HFF-Myc (cell line): ENCODE data around the gene HPS1.

Source experiments
- DNase-seq: peaks from one replicate; pipeline ENCODE4 v3.0.0-alpha.2; 2011; ENCODE audit warnings: low read depth; ENCODE audit errors: extremely low read depth
- H3K4me3 ChIP-seq: replicated peaks from 2 replicates; pipeline ENCODE4 v1.5.1; 2011; ENCODE audit warnings: low read depth, mild to moderate bottlenecking, control low read depth, low read length
- CTCF ChIP-seq: IDR thresholded peaks from 2 replicates; pipeline ENCODE4 v1.5.1; 2012; ENCODE audit warnings: mild to moderate bottlenecking, low read depth, low read length, control low read depth; ENCODE audit errors: missing control alignments

HPS1 gene

GRCh38 chr10:98433881-98434732, 12.6 kb downstream of the HPS1 start:
- DNase-seq: no peak
- H3K4me3 ChIP-seq: no peak overlapping the region
- no peak for TF ChIP-seq CTCF

- DNase-seq: no peak
- no peak for TF ChIP-seq CTCF
- no peak overlapping the region for H3K4me3 ChIP-seq
These were observed 13.4 kb downstream of the HPS1 start for GRCh38 chr10:98433371-98433770.

GRCh38 chr10:98432330-98432729, 14.4 kb downstream of the HPS1 start:
- no peak for DNase-seq
- no peak for TF ChIP-seq CTCF
- H3K4me3 ChIP-seq: no peak overlapping the region

GRCh38 chr10:98431016-98431415, 15.7 kb downstream of the HPS1 start:
- TF ChIP-seq CTCF: no peak
- no peak overlapping the region for H3K4me3 ChIP-seq
- DNase-seq: no peak

- TF ChIP-seq CTCF: no peak
- H3K4me3 ChIP-seq: no peak overlapping the region
- DNase-seq: no peak
These were observed 16.3 kb downstream of the HPS1 start for GRCh38 chr10:98430427-98430826.

GRCh38 chr10:98429320-98430072, 17.2 kb downstream of the HPS1 start:
- no peak for TF ChIP-seq CTCF
- H3K4me3 ChIP-seq: no peak overlapping the region
- no peak for DNase-seq
